Transverse colon (tissue), 4 donors: ENCODE measurements around the gene GGA3. TPM values are rescaled to one million over a fixed set of nuclear protein-coding genes. Genes with fewer than 3 reads are reported as not detected.
"Not testable (repeated sequence)": the region's sequence is repeated elsewhere in the genome, so short reads cannot be mapped to it uniquely, and the experiment has no call there.

Source experiments
- DNase-seq: peaks from one replicate; pipeline ENCODE4 v3.0.0-alpha.2; 2019
- H3K27ac ChIP-seq, 4 donors: fragments of 200-600 bp; sonication (generic); 2 replicates each; pipeline ENCODE4 v1.5.1; 2016 to 2018; ENCODE audit warnings: inconsistent platforms in 4 of 4
- H3K27me3 ChIP-seq: fragments of 200-600 bp; sonication (generic); 2 replicates; pipeline ENCODE4 v1.5.1; 2017; ENCODE audit warnings: inconsistent platforms
- H3K36me3 ChIP-seq, 4 donors: fragments of 200-600 bp; sonication (generic); 2 replicates each; pipeline ENCODE4 v1.5.1; 2017 to 2019; ENCODE audit warnings: inconsistent platforms in 4 of 4
- H3K4me1 ChIP-seq, 4 donors: fragments of 200-600 bp; sonication (generic); 2 replicates each; pipeline ENCODE4 v1.5.1; 2017 to 2020; ENCODE audit warnings: inconsistent platforms in 4 of 4
- H3K4me3 ChIP-seq, 4 donors: fragments of 200-600 bp; sonication (generic); 1 replicate in 1 of 4; 2 replicates in 3 of 4; pipeline versions ENCODE4 v1.5.1 to v1.6.1; 2017 to 2019; ENCODE audit warnings: inconsistent platforms in 4 of 4
- H3K9me3 ChIP-seq, 2 donors: fragments of 200-600 bp; sonication (generic); 2 replicates each; pipeline ENCODE4 v1.5.1; 2017 to 2019; ENCODE audit warnings: inconsistent platforms in 2 of 2
- CTCF ChIP-seq, 5 experiments: fragments of 200-600 bp in 3 of 5; fragments of 450-650 bp in 2 of 5; sonication (generic) in 3 of 5; IDR thresholded peaks; 1 replicate in 2 of 5; 2 replicates in 3 of 5; pipeline ENCODE4 v1.5.1; 2016 to 2017; ENCODE audit warnings: antibody characterized with exemption in 5 of 5, inconsistent platforms in 3 of 5, mild to moderate bottlenecking in 2 of 5, moderate library complexity in 1 of 5
- EP300 ChIP-seq: sonication (generic); formaldehyde crosslinking; IDR thresholded peaks from one replicate; pipeline ENCODE4 v1.6.1; 2017; ENCODE audit warnings: antibody characterized with exemption, low read depth
- POLR2A ChIP-seq: fragments of 450-650 bp; IDR thresholded peaks from one replicate; pipeline ENCODE4 v1.6.1; 2016; ENCODE audit warnings: antibody characterized with exemption, mild to moderate bottlenecking, moderate library complexity
- POLR2AphosphoS5 ChIP-seq, 3 donors: sonication (generic); formaldehyde crosslinking; IDR thresholded peaks; one replicate each; pipeline ENCODE4 v1.6.1; 2016; ENCODE audit warnings: antibody characterized with exemption in 3 of 3
- WGBS, 2 donors: methylation state at CpG; one replicate each; pipeline ENCODE4 v1.1.5; 2018; ENCODE audit warnings: low coverage in 1 of 2; 5-methylcytosine and 5-hydroxymethylcytosine counted together
- in situ Hi-C, 4 donors: fragments of 200-750 bp; cut with MboI; loops; one replicate each; pipeline versions ENCODE4 v1.15.0 to v1.15.1; 2017; ENCODE audit warnings: low sequenced_read_pairs in 3 of 4, low pct_ligation_motif_present in 1 of 4, low pct_unique_long_range_greater_than_20kb in 1 of 4
- intact Hi-C: fragments of 100-400 bp; cut with DNase I; formaldehyde crosslinking; loops from one replicate; pipeline ENCODE4 v1.15.1; 2023; ENCODE audit warnings: low total_unique reads
- total RNA-seq, 4 donors: library from RNA; depleted of rRNA; stranded (reverse); fragments of >200 nt; gene quantifications; one replicate each; pipeline ENCODE4 v1.1.0, GENCODE V29; 2016

The GGA3 gene
- total RNA-seq, 4 donors from 2014 or later, result 36.2 to 134 (median 59.0) TPM

DNA sequence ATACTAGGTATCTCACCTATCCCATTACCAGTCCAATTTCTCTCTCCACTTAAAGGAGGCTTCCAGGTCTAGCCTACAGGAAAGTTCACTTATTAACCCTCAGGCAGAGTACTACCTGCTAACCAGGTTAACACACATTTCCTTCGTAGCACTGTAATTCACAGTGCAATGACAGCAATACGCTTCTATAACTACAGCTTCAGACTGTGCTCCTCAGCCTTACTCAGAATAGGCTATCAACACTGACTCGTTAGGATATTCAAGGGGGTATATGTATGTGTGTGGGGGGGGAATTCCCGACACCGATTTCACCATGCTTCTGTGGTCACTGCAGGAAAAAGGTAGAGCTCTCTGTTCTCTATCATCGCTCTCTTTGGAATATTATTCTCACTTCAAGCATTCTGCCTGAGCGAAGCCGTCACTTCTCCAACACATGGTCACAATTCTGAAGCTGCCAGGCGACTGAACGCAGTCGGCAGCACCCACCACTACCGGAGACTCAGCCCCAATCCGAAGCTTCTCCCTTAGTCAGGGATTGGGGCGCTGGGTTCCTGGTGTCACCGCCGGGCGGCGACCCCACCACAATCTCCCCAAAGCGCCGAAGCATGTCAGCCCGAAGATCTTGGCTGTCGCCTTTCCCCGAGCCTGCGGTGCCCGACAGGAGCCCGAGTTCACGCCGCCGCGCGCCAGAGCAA, 618 bp downstream of the GGA3 start:
- DNase-seq, result no peak
- Histone ChIP-seq H3K4me3 (peak overlapping the region; percentile 68 to 90 (median 84)), H3K9me3 (no peaks in the 10 kb centered on the region), H3K4me1 (peaks cover 12 to 36% (median 27%) of the 10 kb centered on the region in 4 donors), H3K27ac (peak overlapping the region; percentile 89 to 96 (median 92)), H3K27me3 (no peaks in the 10 kb centered on the region), H3K36me3 (peaks cover 0 to 6% (median 2%) of the 10 kb centered on the region in 4 donors)
- WGBS, 2 donors, result 0 to 1% methylated on average over 5 to 28 of the region's 31 CpGs
- TF ChIP-seq CTCF (IDR thresholded peaks at IDR 0.05) (peak in 3 of 5 experiments; percentile 12 to 20 (median 13)), EP300 (no peak)
- intact Hi-C loops (no loop called here), in situ Hi-C loops (no loop called here)

DNA sequence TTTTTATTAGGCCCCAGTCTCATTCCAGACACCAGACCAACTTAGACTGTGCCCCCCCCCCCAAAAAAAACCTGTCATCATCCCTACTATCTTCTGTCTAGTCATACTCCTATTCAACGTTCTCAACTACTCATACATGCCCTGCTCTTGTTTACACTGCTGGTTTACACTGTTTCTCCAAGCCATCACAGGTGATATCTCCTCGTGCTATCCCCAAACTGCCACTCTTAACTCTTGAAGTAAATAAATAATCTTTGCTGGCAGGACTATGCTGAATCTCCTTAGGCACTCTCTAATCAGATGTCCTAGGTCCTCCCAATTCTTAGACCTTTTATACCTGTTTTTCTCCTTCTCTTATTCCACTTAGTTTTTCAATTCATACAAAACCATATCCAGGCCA, 4.2 kb downstream of the GGA3 start:
- intact Hi-C loops, DNase-seq, in situ Hi-C loops, H3K36me3 ChIP-seq, H3K27me3 ChIP-seq, H3K27ac ChIP-seq, H3K9me3 ChIP-seq, H3K4me3 ChIP-seq: not testable (repeated sequence)
- peaks cover 8 to 29% (median 19%) of the 10 kb centered on the region in 4 donors for H3K4me1 ChIP-seq
- 23% methylated on average over 2 of the region's 2 CpGs; no CpG with 5 or more reads in 1 of the 2 donors for WGBS, 2 donors

DNA sequence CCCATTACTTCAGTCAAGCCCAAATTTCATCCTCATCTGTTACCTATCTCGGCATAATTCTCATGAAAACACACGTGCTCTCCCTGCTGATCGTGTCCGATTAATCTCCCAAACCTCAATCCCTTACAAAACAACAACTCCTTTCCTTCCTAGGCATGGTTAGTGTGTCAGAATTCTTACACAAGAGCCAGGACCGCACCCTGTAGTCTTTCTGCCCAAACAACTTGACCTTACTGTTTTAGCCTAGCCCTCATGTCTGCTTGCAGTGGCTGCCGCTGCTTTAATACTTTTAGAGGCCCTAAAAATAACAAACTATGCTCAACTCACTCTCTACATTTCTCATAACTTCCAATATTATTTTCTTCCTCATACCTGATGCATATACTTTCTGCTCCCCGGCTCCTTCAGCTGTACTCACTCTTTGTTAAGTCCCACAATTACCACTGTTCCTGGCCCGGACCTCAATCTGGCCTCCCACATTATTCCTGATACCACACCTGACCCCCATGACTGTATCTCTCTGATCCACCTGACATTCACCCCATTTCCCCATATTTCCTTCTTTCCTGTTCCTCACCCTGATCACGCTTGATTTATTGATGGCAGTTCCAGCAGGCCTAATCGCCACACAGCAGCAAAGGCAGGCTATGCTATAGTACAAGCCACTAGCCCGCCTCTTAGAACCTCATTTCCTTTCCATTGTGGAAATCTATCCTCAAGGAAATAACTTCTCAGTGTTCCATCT, 5.3 kb downstream of the GGA3 start:
- H3K9me3 ChIP-seq, in situ Hi-C loops, H3K36me3 ChIP-seq, DNase-seq, H3K4me3 ChIP-seq, H3K27ac ChIP-seq, intact Hi-C loops, H3K27me3 ChIP-seq: not testable (repeated sequence)
- peaks cover 8 to 29% (median 17%) of the 10 kb centered on the region in 4 donors for H3K4me1 ChIP-seq
- 70 to 81% methylated on average over 6 to 11 of the region's 11 CpGs for WGBS, 2 donors

- intact Hi-C loops, result no loop called here
- no peaks in the 10 kb centered on the region for H3K27me3 ChIP-seq
- 85 to 88% methylated on average over 4 to 8 of the region's 8 CpGs for WGBS, 2 donors
- no peaks in the 10 kb centered on the region for H3K36me3 ChIP-seq
- H3K9me3 ChIP-seq, result no peaks in the 10 kb centered on the region
- H3K4me3 ChIP-seq, result no peak overlapping the region
- TF ChIP-seq POLR2AphosphoS5 (IDR thresholded peaks at IDR 0.05) (no peak), POLR2A (no peak), CTCF (IDR thresholded peaks at IDR 0.05) (no peak), EP300 (no peak)
- in situ Hi-C loops, result no loop called here
- DNase-seq, result no peak
- no peak overlapping the region for H3K27ac ChIP-seq
- H3K4me1 ChIP-seq, result peaks cover 0 to 15% (median 0%) of the 10 kb centered on the region in 4 donors
These were observed 9.2 kb downstream of the GGA3 start for GRCh38 chr17:75252039-75252816.

DNA sequence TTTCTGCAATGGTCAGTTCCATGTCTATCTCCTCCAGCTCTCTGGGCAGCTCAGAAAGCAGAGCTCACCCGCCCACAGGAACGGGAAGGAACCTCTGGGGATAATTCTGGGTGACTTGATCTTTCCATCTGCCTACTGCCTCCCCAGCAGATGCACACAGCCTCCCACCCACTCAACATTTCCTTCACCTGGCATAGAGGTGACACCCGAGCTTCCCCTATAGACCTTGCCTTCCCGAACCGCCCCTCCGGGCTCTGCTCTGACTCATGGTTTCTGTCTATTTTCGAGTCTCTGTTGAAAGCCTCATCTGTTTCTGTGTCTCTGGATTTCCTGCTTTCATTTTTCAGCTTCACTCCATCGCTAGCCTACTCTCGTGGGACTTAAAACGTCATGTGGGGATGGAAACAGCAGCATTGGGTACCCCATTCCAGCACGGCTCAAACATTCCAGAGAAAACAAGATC, 11.4 kb downstream of the GGA3 start:
- H3K36me3 ChIP-seq, result peaks cover 0 to 16% (median 7%) of the 10 kb centered on the region in 4 donors
- intact Hi-C loops (no loop called here), in situ Hi-C loops (no loop called here)
- TF ChIP-seq POLR2AphosphoS5 (IDR thresholded peaks at IDR 0.05) (no peak), EP300 (no peak), CTCF (IDR thresholded peaks at IDR 0.05) (no peak), POLR2A (no peak)
- peak; percentile 57 for DNase-seq
- H3K27ac ChIP-seq, result peak overlapping the region; percentile 32 to 63 (median 44)
- 17 to 62% methylated on average over 3 to 11 of the region's 11 CpGs for WGBS, 2 donors
- H3K27me3 ChIP-seq, result no peaks in the 10 kb centered on the region
- H3K4me3 ChIP-seq, result peak overlapping the region in 1 of 4 donors; percentile 23
- peaks cover 0 to 15% (median 0%) of the 10 kb centered on the region in 4 donors for H3K4me1 ChIP-seq
- no peaks in the 10 kb centered on the region for H3K9me3 ChIP-seq
